BLaER1 (cell line): ENCODE measurements around the gene VTA1.

Source experiments
- H3K27ac ChIP-seq: shearing (Covaris generic); formaldehyde crosslinking; 2 replicates; pipeline ENCODE4 v1.8.1; 2022
- H3K27me3 ChIP-seq: shearing (Covaris generic); formaldehyde crosslinking; 2 replicates; pipeline ENCODE4 v1.8.1; 2022
- H3K36me3 ChIP-seq: shearing (Covaris generic); formaldehyde crosslinking; 2 replicates; pipeline ENCODE4 v1.8.1; 2022
- H3K4me1 ChIP-seq: shearing (Covaris generic); formaldehyde crosslinking; 2 replicates; pipeline ENCODE4 v1.8.1; 2022
- H3K4me2 ChIP-seq: shearing (Covaris generic); formaldehyde crosslinking; 2 replicates; pipeline ENCODE4 v1.8.1; 2022
- H3K4me3 ChIP-seq: shearing (Covaris generic); formaldehyde crosslinking; 2 replicates; pipeline ENCODE4 v1.8.1; 2022
- H3K9ac ChIP-seq: shearing (Covaris generic); formaldehyde crosslinking; 2 replicates; pipeline ENCODE4 v1.8.1; 2022
- H3K9me3 ChIP-seq: shearing (Covaris generic); formaldehyde crosslinking; 2 replicates; pipeline ENCODE4 v1.8.1; 2022
- H4K20me1 ChIP-seq: shearing (Covaris generic); formaldehyde crosslinking; 2 replicates; pipeline ENCODE4 v1.8.1; 2022
- Cebpa-rat ChIP-seq: shearing (Covaris generic); IDR thresholded peaks from 2 replicates; pipeline ENCODE4 v1.8.1; 2022

The VTA1 gene

DNA sequence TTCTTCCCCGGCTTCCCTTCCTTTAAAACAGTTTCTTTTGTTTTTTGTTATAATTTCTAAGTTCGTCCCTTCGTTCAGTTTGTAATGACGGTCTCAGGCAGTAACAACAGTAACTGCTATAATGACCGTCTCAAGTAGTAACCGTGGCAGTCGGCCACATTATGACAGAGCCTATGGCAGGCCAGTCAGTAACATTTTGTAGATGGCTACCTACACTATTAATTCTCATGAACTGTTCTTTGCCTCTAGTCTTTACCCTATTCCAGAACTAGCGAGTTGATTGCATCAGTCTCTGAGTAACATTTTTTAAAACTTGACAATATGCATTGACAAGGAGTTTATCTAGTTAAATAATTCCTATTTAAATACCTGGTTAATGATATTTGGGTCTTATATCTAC, 111.7 kb downstream of the VTA1 start:
- H3K36me3 ChIP-seq: no peaks in the 10 kb centered on the region
- H3K4me2 ChIP-seq: no peak overlapping the region
- H3K27ac ChIP-seq: no peak overlapping the region
- H3K9ac ChIP-seq: no peak overlapping the region
- no peak for TF ChIP-seq Cebpa-rat
- peaks cover 11% of the 10 kb centered on the region for H3K4me1 ChIP-seq
- H4K20me1 ChIP-seq: no peaks in the 10 kb centered on the region
- H3K4me3 ChIP-seq: no peak overlapping the region
- no peaks in the 10 kb centered on the region for H3K9me3 ChIP-seq
- no peaks in the 10 kb centered on the region for H3K27me3 ChIP-seq

DNA sequence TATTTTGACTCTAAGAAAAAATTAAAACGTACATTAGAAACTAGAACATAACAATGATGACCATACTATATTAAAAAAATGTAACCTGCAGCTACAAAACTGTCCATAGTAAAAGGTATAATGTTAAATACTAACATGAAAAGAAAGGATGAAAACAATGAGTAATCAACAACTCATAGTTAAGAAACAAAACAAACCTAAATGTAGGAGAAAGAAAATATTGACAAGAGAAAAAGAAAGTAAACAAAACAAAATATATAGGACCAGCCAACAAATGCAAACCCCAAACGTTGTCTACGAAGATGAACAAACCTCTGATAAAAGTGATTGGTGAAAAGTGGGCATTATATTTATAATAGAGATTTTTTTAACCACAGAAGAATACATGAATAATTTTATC, 113.7 kb downstream of the VTA1 start:
- Histone ChIP-seq H3K27ac (no peak overlapping the region), H3K36me3 (no peaks in the 10 kb centered on the region), H3K4me2 (no peak overlapping the region), H3K4me1 (peaks cover 7% of the 10 kb centered on the region), H3K27me3 (no peaks in the 10 kb centered on the region), H4K20me1 (no peaks in the 10 kb centered on the region), H3K9me3 (no peaks in the 10 kb centered on the region), H3K4me3 (no peak overlapping the region), H3K9ac (no peak overlapping the region)
- TF ChIP-seq Cebpa-rat: no peak

DNA sequence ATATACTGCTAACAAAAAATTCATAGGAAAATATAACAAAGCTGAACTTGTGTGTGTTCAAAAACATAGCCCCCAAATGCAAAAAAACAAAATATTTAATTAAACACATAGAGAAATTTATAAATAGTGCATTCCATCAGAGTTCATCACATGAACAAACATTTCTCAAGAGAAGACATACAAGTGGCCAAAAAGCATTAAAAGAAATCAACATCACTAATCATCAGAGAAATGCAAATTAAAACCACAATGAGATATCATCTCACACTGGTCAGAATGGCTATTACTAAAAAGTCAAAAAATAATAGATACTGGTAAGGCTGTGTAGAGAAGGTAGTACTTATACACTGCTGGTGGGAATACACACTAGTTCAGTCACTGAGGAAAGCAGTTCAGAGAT, 115.2 kb downstream of the VTA1 start:
- H3K4me1 ChIP-seq: no peaks in the 10 kb centered on the region
- H4K20me1 ChIP-seq: no peaks in the 10 kb centered on the region
- H3K9ac ChIP-seq: no peak overlapping the region
- TF ChIP-seq Cebpa-rat: no peak
- no peaks in the 10 kb centered on the region for H3K9me3 ChIP-seq
- no peak overlapping the region for H3K4me3 ChIP-seq
- H3K36me3 ChIP-seq: no peaks in the 10 kb centered on the region
- no peaks in the 10 kb centered on the region for H3K27me3 ChIP-seq
- H3K4me2 ChIP-seq: no peak overlapping the region
- no peak overlapping the region for H3K27ac ChIP-seq

- TF ChIP-seq Cebpa-rat: no peak
- no peaks in the 10 kb centered on the region for H3K4me1 ChIP-seq
- no peak overlapping the region for H3K9ac ChIP-seq
- H3K9me3 ChIP-seq: no peaks in the 10 kb centered on the region
- H3K4me3 ChIP-seq: no peak overlapping the region
- no peaks in the 10 kb centered on the region for H3K36me3 ChIP-seq
- H4K20me1 ChIP-seq: no peaks in the 10 kb centered on the region
- no peaks in the 10 kb centered on the region for H3K27me3 ChIP-seq
- H3K4me2 ChIP-seq: no peak overlapping the region
- H3K27ac ChIP-seq: no peak overlapping the region
These were observed 118.4 kb downstream of the VTA1 start for GRCh38 chr6:142265476-142265875.

DNA sequence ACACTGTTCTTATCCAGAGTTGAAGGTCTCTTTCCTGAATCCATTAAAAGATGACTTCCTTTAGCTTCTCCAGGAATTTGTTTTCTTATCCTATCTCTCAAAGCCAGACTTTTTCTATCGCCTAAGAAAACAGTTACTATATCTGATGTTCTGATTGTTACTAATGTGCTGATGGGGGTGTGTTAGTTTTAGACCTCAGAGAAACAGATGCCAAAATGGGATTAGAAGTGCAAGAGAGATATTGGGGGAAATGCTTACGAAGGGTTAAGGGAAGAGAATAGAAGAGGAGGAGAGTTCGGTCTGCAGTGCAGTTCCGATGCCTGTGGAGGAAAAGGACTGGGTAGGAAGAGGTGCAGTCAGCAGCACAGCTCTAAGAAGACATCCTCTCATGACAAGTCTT, 119.0 kb downstream of the VTA1 start:
- H3K4me3 ChIP-seq: no peak overlapping the region
- no peaks in the 10 kb centered on the region for H3K36me3 ChIP-seq
- no peaks in the 10 kb centered on the region for H3K4me1 ChIP-seq
- no peak overlapping the region for H3K4me2 ChIP-seq
- TF ChIP-seq Cebpa-rat: no peak
- H3K27me3 ChIP-seq: no peaks in the 10 kb centered on the region
- no peak overlapping the region for H3K27ac ChIP-seq
- no peaks in the 10 kb centered on the region for H3K9me3 ChIP-seq
- H3K9ac ChIP-seq: no peak overlapping the region
- no peaks in the 10 kb centered on the region for H4K20me1 ChIP-seq

- Histone ChIP-seq H3K4me2 (no peak overlapping the region), H3K4me1 (no peaks in the 10 kb centered on the region), H3K27me3 (no peaks in the 10 kb centered on the region), H4K20me1 (no peaks in the 10 kb centered on the region), H3K4me3 (no peak overlapping the region), H3K9ac (no peak overlapping the region), H3K9me3 (no peaks in the 10 kb centered on the region), H3K36me3 (no peaks in the 10 kb centered on the region), H3K27ac (no peak overlapping the region)
- no peak for TF ChIP-seq Cebpa-rat
These were observed 124.4 kb downstream of the VTA1 start for GRCh38 chr6:142271476-142271875.
